GM19395 (cell line): ENCODE measurements around the gene KIF19.
"Not testable (repeated sequence)": the region's sequence is repeated elsewhere in the genome, so short reads cannot be mapped to it uniquely, and the experiment has no call there.

ENCODE experiments used
- ATAC-seq: cut with Tn5 transposase; IDR thresholded peaks from one replicate; pipeline ENCODE4 v1.9.1; 2021; ENCODE audit warnings: mild to moderate bottlenecking, moderate library complexity; ENCODE audit not compliant: unreplicated experiment

Gene KIF19

GRCh38 chr17:74325743-74326379, at the start of gene KIF19:
Gene KIF19 (plus strand): TSS chr17:74326226. CDS start chr17:74326350, 124 bp downstream.
- peak; percentile 57 for ATAC-seq

- ATAC-seq, result no peak
Measured at GRCh38 chr17:74276541-74277009, 49.5 kb upstream of the KIF19 start.

- no peak for ATAC-seq
Measured at GRCh38 chr17:74277935-74278334, 48.1 kb upstream of the KIF19 start.

- not testable (repeated sequence) for ATAC-seq
Measured at GRCh38 chr17:74279617-74280016, 46.4 kb upstream of the KIF19 start.

GRCh38 chr17:74280093-74280513, 45.9 kb upstream of the KIF19 start:
- ATAC-seq, result peak; percentile 76

- ATAC-seq, result no peak
Measured at GRCh38 chr17:74281799-74282198, 44.2 kb upstream of the KIF19 start.

GRCh38 chr17:74282274-74282586, 43.8 kb upstream of the KIF19 start:
- not testable (repeated sequence) for ATAC-seq

- ATAC-seq, result no peak
Measured at GRCh38 chr17:74282587-74283370, 43.2 kb upstream of the KIF19 start.

- ATAC-seq, result no peak
Measured at GRCh38 chr17:74283371-74283673, 42.7 kb upstream of the KIF19 start.

- ATAC-seq, result no peak
Measured at GRCh38 chr17:74287031-74287602, 38.9 kb upstream of the KIF19 start.

- no peak for ATAC-seq
Measured at GRCh38 chr17:74288785-74289184, 37.2 kb upstream of the KIF19 start.

GRCh38 chr17:74289688-74290087, 36.3 kb upstream of the KIF19 start:
- ATAC-seq, result no peak

GRCh38 chr17:74290340-74290739, 35.7 kb upstream of the KIF19 start:
- ATAC-seq, result no peak

- no peak for ATAC-seq
Measured at GRCh38 chr17:74292495-74292894, 33.5 kb upstream of the KIF19 start.

- ATAC-seq, result no peak
Measured at GRCh38 chr17:74295625-74296547, 30.1 kb upstream of the KIF19 start.

- no peak for ATAC-seq
Measured at GRCh38 chr17:74296548-74296936, 29.5 kb upstream of the KIF19 start.

GRCh38 chr17:74297941-74298340, 28.1 kb upstream of the KIF19 start:
- ATAC-seq, result no peak

GRCh38 chr17:74298778-74299177, 27.2 kb upstream of the KIF19 start:
- ATAC-seq, result no peak

GRCh38 chr17:74299226-74300009, 26.6 kb upstream of the KIF19 start:
- ATAC-seq, result no peak

GRCh38 chr17:74303305-74303704, 22.7 kb upstream of the KIF19 start:
- ATAC-seq, result no peak
